ENCODE results near the gene DGAT2. TPM values are rescaled to one million over a fixed set of nuclear protein-coding genes. Genes with fewer than 3 reads are reported as not detected.

Gene DGAT2
- total and polyA plus RNA-seq, 2 donors from 2014 or later = 1.4 to 7.0 TPM

DNA sequence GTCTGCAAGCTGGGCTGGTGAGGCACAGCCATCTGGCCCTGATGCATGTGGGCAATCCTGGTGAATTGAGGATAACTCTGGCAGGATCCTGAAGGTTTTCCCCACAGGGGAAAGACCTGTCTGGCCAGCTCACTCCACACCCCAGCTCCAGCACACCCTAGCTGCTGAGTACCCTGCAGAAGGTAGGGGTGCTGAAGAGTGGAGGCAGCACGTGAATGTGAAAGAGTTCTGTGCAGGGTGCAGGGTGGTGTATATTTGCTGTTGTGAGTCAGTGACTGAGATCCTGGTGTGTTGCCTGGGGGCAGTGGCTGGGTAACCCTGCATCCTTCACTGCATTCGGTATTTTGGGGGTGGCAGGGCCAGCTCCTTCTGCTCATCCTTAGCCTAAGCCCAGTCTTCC lies 22.4 kb downstream of the DGAT2 start:
- DNase-seq = peak in 1 of 5 donors; percentile 24
- H3K36me3 ChIP-seq (ENCODE audit: control insufficient read depth in 2 of 3, insufficient read depth in 3 of 3, low read length in 3 of 3) = no peaks in the 10 kb centered on the region
- H3K4me1 ChIP-seq (ENCODE audit: control insufficient read depth in 2 of 3, insufficient read depth in 2 of 3, low read depth in 1 of 3, low read length in 3 of 3) = peaks cover 0 to 3% (median 3%) of the 10 kb centered on the region in 3 donors
- H3K27me3 ChIP-seq (ENCODE audit: control insufficient read depth, insufficient read depth, low read length) = no peaks in the 10 kb centered on the region
- H3K4me3 ChIP-seq (ENCODE audit: low read length in 3 of 3) = no peak overlapping the region
- no peak overlapping the region for H3K27ac ChIP-seq (ENCODE audit: low read depth in 2 of 2, low read length in 2 of 2)
- no peak for FAIRE-seq
- H3K9me3 ChIP-seq (ENCODE audit: control insufficient read depth in 2 of 3, insufficient read depth in 1 of 3, low read length in 3 of 3) = no peaks in the 10 kb centered on the region
- TF ChIP-seq, protein P1, sequence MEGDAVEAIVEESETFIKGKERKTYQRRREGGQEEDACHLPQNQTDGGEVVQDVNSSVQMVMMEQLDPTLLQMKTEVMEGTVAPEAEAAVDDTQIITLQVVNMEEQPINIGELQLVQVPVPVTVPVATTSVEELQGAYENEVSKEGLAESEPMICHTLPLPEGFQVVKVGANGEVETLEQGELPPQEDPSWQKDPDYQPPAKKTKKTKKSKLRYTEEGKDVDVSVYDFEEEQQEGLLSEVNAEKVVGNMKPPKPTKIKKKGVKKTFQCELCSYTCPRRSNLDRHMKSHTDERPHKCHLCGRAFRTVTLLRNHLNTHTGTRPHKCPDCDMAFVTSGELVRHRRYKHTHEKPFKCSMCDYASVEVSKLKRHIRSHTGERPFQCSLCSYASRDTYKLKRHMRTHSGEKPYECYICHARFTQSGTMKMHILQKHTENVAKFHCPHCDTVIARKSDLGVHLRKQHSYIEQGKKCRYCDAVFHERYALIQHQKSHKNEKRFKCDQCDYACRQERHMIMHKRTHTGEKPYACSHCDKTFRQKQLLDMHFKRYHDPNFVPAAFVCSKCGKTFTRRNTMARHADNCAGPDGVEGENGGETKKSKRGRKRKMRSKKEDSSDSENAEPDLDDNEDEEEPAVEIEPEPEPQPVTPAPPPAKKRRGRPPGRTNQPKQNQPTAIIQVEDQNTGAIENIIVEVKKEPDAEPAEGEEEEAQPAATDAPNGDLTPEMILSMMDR (IDR thresholded peaks at IDR 0.05; ENCODE audit: borderline replicate concordance, extremely low read depth, insufficient read depth) = no peak
- intact Hi-C loops (cut with DNase I) = no loop called here
- H3K9ac ChIP-seq (ENCODE audit: low read length in 3 of 3) = no peak overlapping the region

DNA sequence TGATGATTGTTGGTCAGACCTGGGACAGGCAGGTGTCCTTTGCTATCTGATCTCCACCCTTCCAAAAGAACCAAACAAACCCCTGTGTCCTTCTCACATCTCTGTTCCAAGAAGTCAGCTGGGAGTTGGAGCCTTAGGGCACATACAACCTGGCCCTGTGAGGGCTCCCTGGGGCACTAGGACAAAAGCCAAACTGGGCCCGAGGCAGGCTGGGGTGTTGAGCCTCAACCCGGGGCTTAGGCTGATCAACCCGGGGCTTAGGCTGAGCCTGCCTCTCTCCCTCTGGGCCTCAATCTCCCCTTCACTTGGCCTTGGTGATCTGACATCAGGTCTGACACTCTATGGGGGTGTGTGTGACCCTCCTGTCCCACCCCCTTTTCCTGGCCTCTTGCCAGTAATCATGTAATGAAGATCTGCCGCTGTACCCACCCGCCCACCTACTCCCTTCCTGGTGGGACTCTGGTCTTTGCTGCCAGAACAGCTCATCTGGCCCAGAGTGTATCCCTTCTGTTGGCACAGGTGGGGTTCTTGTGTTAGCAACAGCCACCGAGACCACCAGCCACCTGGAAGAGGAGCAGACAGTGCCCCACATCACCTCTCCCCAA lies 23.7 kb downstream of the DGAT2 start:
- Histone ChIP-seq H3K9me3 (ENCODE audit: control insufficient read depth in 2 of 3, insufficient read depth in 1 of 3, low read length in 3 of 3) (no peaks in the 10 kb centered on the region), H3K36me3 (ENCODE audit: control insufficient read depth in 2 of 3, insufficient read depth in 3 of 3, low read length in 3 of 3) (no peaks in the 10 kb centered on the region), H3K9ac (ENCODE audit: low read length in 3 of 3) (no peak overlapping the region), H3K27ac (ENCODE audit: low read depth in 2 of 2, low read length in 2 of 2) (no peak overlapping the region), H3K27me3 (ENCODE audit: control insufficient read depth, insufficient read depth, low read length) (no peaks in the 10 kb centered on the region), H3K4me1 (ENCODE audit: control insufficient read depth in 2 of 3, insufficient read depth in 2 of 3, low read depth in 1 of 3, low read length in 3 of 3) (peaks cover 0 to 4% (median 0%) of the 10 kb centered on the region in 3 donors), H3K4me3 (ENCODE audit: low read length in 3 of 3) (no peak overlapping the region)
- DNase-seq (peak in 1 of 5 donors; percentile 28), FAIRE-seq (no peak)
- TF ChIP-seq, protein P1 (IDR thresholded peaks at IDR 0.05; ENCODE audit: borderline replicate concordance, extremely low read depth, insufficient read depth) = no peak
- intact Hi-C loops (cut with DNase I) = no loop called here

DNA sequence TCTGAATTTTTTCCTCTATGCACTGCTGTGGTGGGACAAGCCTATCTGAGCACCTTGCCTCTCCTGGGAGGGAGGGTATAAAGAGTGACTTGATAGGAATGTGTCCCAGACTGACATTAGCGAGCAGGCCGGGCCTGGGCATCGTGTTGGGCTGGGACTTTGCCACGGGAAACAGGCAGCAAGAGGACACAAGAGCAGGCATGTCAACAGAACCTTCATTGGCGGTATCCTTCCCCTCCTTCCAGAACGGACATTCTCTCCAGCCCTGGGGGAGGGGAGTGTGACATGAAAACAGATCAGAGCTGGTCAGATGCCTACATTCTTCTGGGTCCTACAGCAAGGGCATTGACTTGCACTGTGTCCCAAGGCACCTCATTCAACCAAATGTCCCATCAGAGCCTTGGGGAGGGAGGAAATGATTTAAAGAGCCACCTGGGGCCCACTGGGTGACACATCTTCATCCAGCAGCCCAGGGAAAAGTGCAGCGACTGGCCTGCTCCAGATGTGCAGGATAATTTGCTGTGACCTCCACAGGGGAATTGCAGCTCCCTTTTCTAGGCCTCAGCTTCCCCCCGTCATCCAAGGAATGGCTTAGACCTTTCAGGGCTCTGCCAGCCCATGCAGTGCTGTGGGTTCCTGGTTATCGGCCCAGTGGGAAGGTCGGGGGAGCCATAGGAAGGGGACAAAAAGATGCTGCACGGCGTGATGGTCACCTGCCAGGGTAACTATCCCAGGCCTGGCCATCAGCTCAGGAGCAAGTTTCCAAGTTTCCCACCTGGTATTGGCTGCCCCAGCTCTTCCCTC lies 24.6 kb downstream of the DGAT2 start:
- no peaks in the 10 kb centered on the region for H3K27me3 ChIP-seq (ENCODE audit: control insufficient read depth, insufficient read depth, low read length)
- no peak overlapping the region for H3K27ac ChIP-seq (ENCODE audit: low read depth in 2 of 2, low read length in 2 of 2)
- H3K36me3 ChIP-seq (ENCODE audit: control insufficient read depth in 2 of 3, insufficient read depth in 3 of 3, low read length in 3 of 3) = no peaks in the 10 kb centered on the region
- H3K9me3 ChIP-seq (ENCODE audit: control insufficient read depth in 2 of 3, insufficient read depth in 1 of 3, low read length in 3 of 3) = no peaks in the 10 kb centered on the region
- intact Hi-C loops (cut with DNase I) = no loop called here
- no peak overlapping the region for H3K9ac ChIP-seq (ENCODE audit: low read length in 3 of 3)
- DNase-seq (peak in 1 of 5 donors; percentile 49), FAIRE-seq (no peak)
- peaks cover 0 to 4% (median 0%) of the 10 kb centered on the region in 3 donors for H3K4me1 ChIP-seq (ENCODE audit: control insufficient read depth in 2 of 3, insufficient read depth in 2 of 3, low read depth in 1 of 3, low read length in 3 of 3)
- TF ChIP-seq, protein P1 (IDR thresholded peaks at IDR 0.05; ENCODE audit: borderline replicate concordance, extremely low read depth, insufficient read depth) = no peak
- no peak overlapping the region for H3K4me3 ChIP-seq (ENCODE audit: low read length in 3 of 3)

Data from kidney (tissue), 14 donors.